Measurements from ENCODE around the gene TFDP2. TPM values are rescaled to one million over a fixed set of nuclear protein-coding genes. Genes with fewer than 3 reads are reported as not detected.

The TFDP2 gene
- total and polyA plus RNA-seq, 10 of the 15 experiments (the other 5 are each of a cell fraction or from before 2014, with no cell fraction given), result 28.3 to 100 (median 49.7) TPM

GRCh38 chr3:141894524-141895176 lies 254.7 kb downstream of the TFDP2 start:
- ATAC-seq (no peak), FAIRE-seq (no peak), DNase-seq (ENCODE audit: low read depth, low spot score) (no peak)
- Histone ChIP-seq H3K27me3 (replicated peaks in 1 of 2; ENCODE audit: control insufficient read depth in 2 of 2, insufficient read depth in 2 of 2, low read length in 1 of 2) (no peaks in the 10 kb centered on the region), H4K20me1 (ENCODE audit: control insufficient read depth, insufficient read depth) (no peaks in the 10 kb centered on the region), H3K4me3 (no peak overlapping the region), H3K4me1 (ENCODE audit: control insufficient read depth, insufficient read depth, low read length) (no peaks in the 10 kb centered on the region), H3K9me3 (replicated peaks; ENCODE audit: control insufficient read depth, insufficient read depth, low read length) (peaks cover 2% of the 10 kb centered on the region; the same call in 2 of the 3 replicates), H3K27ac (ENCODE audit: control insufficient read depth, insufficient read depth) (no peak overlapping the region), H3K4me2 (ENCODE audit: control insufficient read depth, insufficient read depth) (no peak overlapping the region), H3K36me3 (ENCODE audit: control insufficient read depth in 2 of 2, insufficient read depth in 2 of 2, low read length in 1 of 2) (no peaks in the 10 kb centered on the region; a peak in 2 of 4 replicates), H3K79me2 (ENCODE audit: control insufficient read depth, insufficient read depth, low read length) (peaks cover 37% of the 10 kb centered on the region), H3K9ac (ENCODE audit: control insufficient read depth, insufficient read depth, low read length) (no peak overlapping the region), H2AFZ (ENCODE audit: control insufficient read depth, low read depth, low read length) (no peak overlapping the region)
- ChIA-PET POLR2A (interaction anchor here (0.7 to 1.1 kb wide), 4 partner anchors 9 to 1715 kb away, joined by 3 to 5 read pairs (median 3); no protein-coding TSS in a partner anchor), CTCF (interaction anchor here (0.6 to 3.2 kb wide), 4 partner anchors 14 to 20 kb away, joined by 4 to 15 read pairs (median 5); no protein-coding TSS in a partner anchor), RAD21 (ENCODE audit: unreplicated experiment) (no interaction called here), SMC1A (ENCODE audit: uncharacterized antibody, unreplicated experiment) (interaction anchor here (0.7 to 2.2 kb wide), 2 partner anchors 16 to 98 kb away, joined by 3 to 12 read pairs; no protein-coding TSS in a partner anchor)
- intact Hi-C loops (cut with micrococcal nuclease; ENCODE audit: unreplicated experiment) (no loop called here), in situ Hi-C loops (cut with MboI) (no loop called here)
- BruUV-seq (replicated peaks), result no TSS peak
- TF ChIP-seq, protein P1, sequence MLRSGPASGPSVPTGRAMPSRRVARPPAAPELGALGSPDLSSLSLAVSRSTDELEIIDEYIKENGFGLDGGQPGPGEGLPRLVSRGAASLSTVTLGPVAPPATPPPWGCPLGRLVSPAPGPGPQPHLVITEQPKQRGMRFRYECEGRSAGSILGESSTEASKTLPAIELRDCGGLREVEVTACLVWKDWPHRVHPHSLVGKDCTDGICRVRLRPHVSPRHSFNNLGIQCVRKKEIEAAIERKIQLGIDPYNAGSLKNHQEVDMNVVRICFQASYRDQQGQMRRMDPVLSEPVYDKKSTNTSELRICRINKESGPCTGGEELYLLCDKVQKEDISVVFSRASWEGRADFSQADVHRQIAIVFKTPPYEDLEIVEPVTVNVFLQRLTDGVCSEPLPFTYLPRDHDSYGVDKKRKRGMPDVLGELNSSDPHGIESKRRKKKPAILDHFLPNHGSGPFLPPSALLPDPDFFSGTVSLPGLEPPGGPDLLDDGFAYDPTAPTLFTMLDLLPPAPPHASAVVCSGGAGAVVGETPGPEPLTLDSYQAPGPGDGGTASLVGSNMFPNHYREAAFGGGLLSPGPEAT (IDR thresholded peaks at IDR 0.05; ENCODE audit: low read depth), result no peak
- TF ChIP-seq ZNF274 (IDR thresholded peaks at IDR 0.05; ENCODE audit: insufficient read depth, insufficient read length) (no peak), ATF3 (IDR thresholded peaks at IDR 0.05; ENCODE audit: borderline replicate concordance, extremely low read depth, low read depth, low read length) (no peak), POLR2AphosphoS2 (IDR thresholded peaks at IDR 0.05; ENCODE audit: low read depth, low read length) (no peak), E4F1 (IDR thresholded peaks at IDR 0.05; ENCODE audit: borderline replicate concordance, partially characterized antibody) (no peak), MYC (IDR thresholded peaks at IDR 0.05; ENCODE audit: insufficient read depth, insufficient read length, insufficient replicate concordance, low read length, severe bottlenecking) (no peak), SIN3A (IDR thresholded peaks at IDR 0.05; ENCODE audit: low read depth, low read length) (no peak), TARDBP (IDR thresholded peaks at IDR 0.05; ENCODE audit: borderline replicate concordance) (no peak), JUND (IDR thresholded peaks at IDR 0.05; ENCODE audit: low read depth, low read length) (no peak)
- TF ChIP-seq, protein P2, sequence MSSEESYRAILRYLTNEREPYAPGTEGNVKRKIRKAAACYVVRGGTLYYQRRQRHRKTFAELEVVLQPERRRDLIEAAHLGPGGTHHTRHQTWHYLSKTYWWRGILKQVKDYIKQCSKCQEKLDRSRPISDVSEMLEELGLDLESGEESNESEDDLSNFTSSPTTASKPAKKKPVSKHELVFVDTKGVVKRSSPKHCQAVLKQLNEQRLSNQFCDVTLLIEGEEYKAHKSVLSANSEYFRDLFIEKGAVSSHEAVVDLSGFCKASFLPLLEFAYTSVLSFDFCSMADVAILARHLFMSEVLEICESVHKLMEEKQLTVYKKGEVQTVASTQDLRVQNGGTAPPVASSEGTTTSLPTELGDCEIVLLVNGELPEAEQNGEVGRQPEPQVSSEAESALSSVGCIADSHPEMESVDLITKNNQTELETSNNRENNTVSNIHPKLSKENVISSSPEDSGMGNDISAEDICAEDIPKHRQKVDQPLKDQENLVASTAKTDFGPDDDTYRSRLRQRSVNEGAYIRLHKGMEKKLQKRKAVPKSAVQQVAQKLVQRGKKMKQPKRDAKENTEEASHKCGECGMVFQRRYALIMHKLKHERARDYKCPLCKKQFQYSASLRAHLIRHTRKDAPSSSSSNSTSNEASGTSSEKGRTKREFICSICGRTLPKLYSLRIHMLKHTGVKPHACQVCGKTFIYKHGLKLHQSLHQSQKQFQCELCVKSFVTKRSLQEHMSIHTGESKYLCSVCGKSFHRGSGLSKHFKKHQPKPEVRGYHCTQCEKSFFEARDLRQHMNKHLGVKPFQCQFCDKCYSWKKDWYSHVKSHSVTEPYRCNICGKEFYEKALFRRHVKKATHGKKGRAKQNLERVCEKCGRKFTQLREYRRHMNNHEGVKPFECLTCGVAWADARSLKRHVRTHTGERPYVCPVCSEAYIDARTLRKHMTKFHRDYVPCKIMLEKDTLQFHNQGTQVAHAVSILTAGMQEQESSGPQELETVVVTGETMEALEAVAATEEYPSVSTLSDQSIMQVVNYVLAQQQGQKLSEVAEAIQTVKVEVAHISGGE (CRISPR knock-in tag; IDR thresholded peaks at IDR 0.05), result no peak
- WGBS (ENCODE audit: insufficient coverage, insufficient replicate concordance, low lambda C conversion rate, missing lambda C conversion rate), result 97% methylated on average over 5 of the region's 5 CpGs
